Measurements from ENCODE around the gene ADAMTS17.

ADAMTS17 gene

GRCh38 chr15:100033140-100033857, 308.5 kb downstream of the ADAMTS17 start:
- Histone ChIP-seq H3K36me3 (ENCODE audit: insufficient read depth, low read length) (no peaks in the 10 kb centered on the region), H3K4me1 (ENCODE audit: insufficient read depth, low read length) (no peaks in the 10 kb centered on the region), H3K9me3 (ENCODE audit: control insufficient read depth, insufficient read depth, low read length) (no peaks in the 10 kb centered on the region), H3K9ac (ENCODE audit: low read depth, low read length) (no peak overlapping the region)

- H3K4me1 ChIP-seq (ENCODE audit: insufficient read depth, low read length): no peaks in the 10 kb centered on the region
- H3K36me3 ChIP-seq (ENCODE audit: insufficient read depth, low read length): no peaks in the 10 kb centered on the region
- 0 out of 2 replicates have a peak, but pooled peaks cover 2% of the 10 kb centered on the region for H3K9me3 ChIP-seq (ENCODE audit: control insufficient read depth, insufficient read depth, low read length)
- H3K9ac ChIP-seq (ENCODE audit: low read depth, low read length): no peak overlapping the region
These were observed 309.3 kb downstream of the ADAMTS17 start for GRCh38 chr15:100032358-100033085.

- Histone ChIP-seq H3K36me3 (ENCODE audit: insufficient read depth, low read length) (no peaks in the 10 kb centered on the region), H3K9ac (ENCODE audit: low read depth, low read length) (no peak overlapping the region), H3K9me3 (ENCODE audit: control insufficient read depth, insufficient read depth, low read length) (0 out of 2 replicates have a peak, but pooled peaks cover 5% of the 10 kb centered on the region), H3K4me1 (ENCODE audit: insufficient read depth, low read length) (no peaks in the 10 kb centered on the region)
These were observed 310.0 kb downstream of the ADAMTS17 start for GRCh38 chr15:100031665-100032357.

GRCh38 chr15:100030586-100031229, 311.1 kb downstream of the ADAMTS17 start:
- H3K9ac ChIP-seq (ENCODE audit: low read depth, low read length): no peak overlapping the region
- peaks cover 12% of the 10 kb centered on the region; the same call in 1 of the 2 replicates for H3K9me3 ChIP-seq (ENCODE audit: control insufficient read depth, insufficient read depth, low read length)
- H3K4me1 ChIP-seq (ENCODE audit: insufficient read depth, low read length): no peaks in the 10 kb centered on the region
- H3K36me3 ChIP-seq (ENCODE audit: insufficient read depth, low read length): no peaks in the 10 kb centered on the region

- Histone ChIP-seq H3K9ac (ENCODE audit: low read depth, low read length) (no peak overlapping the region), H3K9me3 (ENCODE audit: control insufficient read depth, insufficient read depth, low read length) (peaks cover 12% of the 10 kb centered on the region; the same call in 1 of the 2 replicates), H3K4me1 (ENCODE audit: insufficient read depth, low read length) (no peaks in the 10 kb centered on the region), H3K36me3 (ENCODE audit: insufficient read depth, low read length) (no peaks in the 10 kb centered on the region)
These were observed 311.8 kb downstream of the ADAMTS17 start for GRCh38 chr15:100029868-100030479.

- H3K4me1 ChIP-seq (ENCODE audit: insufficient read depth, low read length): no peaks in the 10 kb centered on the region
- peaks cover 12% of the 10 kb centered on the region; the same call in 1 of the 2 replicates for H3K9me3 ChIP-seq (ENCODE audit: control insufficient read depth, insufficient read depth, low read length)
- H3K36me3 ChIP-seq (ENCODE audit: insufficient read depth, low read length): no peaks in the 10 kb centered on the region
- H3K9ac ChIP-seq (ENCODE audit: low read depth, low read length): no peak overlapping the region
These were observed 312.7 kb downstream of the ADAMTS17 start for GRCh38 chr15:100029045-100029444.

- peaks cover 12% of the 10 kb centered on the region; the same call in 1 of the 2 replicates for H3K9me3 ChIP-seq (ENCODE audit: control insufficient read depth, insufficient read depth, low read length)
- no peak overlapping the region for H3K9ac ChIP-seq (ENCODE audit: low read depth, low read length)
- H3K4me1 ChIP-seq (ENCODE audit: insufficient read depth, low read length): no peaks in the 10 kb centered on the region
- H3K36me3 ChIP-seq (ENCODE audit: insufficient read depth, low read length): no peaks in the 10 kb centered on the region
These were observed 315.7 kb downstream of the ADAMTS17 start for GRCh38 chr15:100026041-100026440.

GRCh38 chr15:100022806-100023205, 319.0 kb downstream of the ADAMTS17 start:
- no peak overlapping the region for H3K9ac ChIP-seq (ENCODE audit: low read depth, low read length)
- H3K36me3 ChIP-seq (ENCODE audit: insufficient read depth, low read length): no peaks in the 10 kb centered on the region
- H3K4me1 ChIP-seq (ENCODE audit: insufficient read depth, low read length): no peaks in the 10 kb centered on the region
- H3K9me3 ChIP-seq (ENCODE audit: control insufficient read depth, insufficient read depth, low read length): peaks cover 12% of the 10 kb centered on the region; the same call in 1 of the 2 replicates

GRCh38 chr15:100022391-100022790, 319.4 kb downstream of the ADAMTS17 start:
- Histone ChIP-seq H3K4me1 (ENCODE audit: insufficient read depth, low read length) (no peaks in the 10 kb centered on the region), H3K36me3 (ENCODE audit: insufficient read depth, low read length) (no peaks in the 10 kb centered on the region), H3K9ac (ENCODE audit: low read depth, low read length) (no peak overlapping the region), H3K9me3 (ENCODE audit: control insufficient read depth, insufficient read depth, low read length) (peaks cover 8% of the 10 kb centered on the region; the same call in 1 of the 2 replicates)

GRCh38 chr15:100021653-100022052, 320.1 kb downstream of the ADAMTS17 start:
- H3K4me1 ChIP-seq (ENCODE audit: insufficient read depth, low read length): no peaks in the 10 kb centered on the region
- H3K9me3 ChIP-seq (ENCODE audit: control insufficient read depth, insufficient read depth, low read length): peaks cover 6% of the 10 kb centered on the region; the same call in 1 of the 2 replicates
- H3K36me3 ChIP-seq (ENCODE audit: insufficient read depth, low read length): no peaks in the 10 kb centered on the region
- no peak overlapping the region for H3K9ac ChIP-seq (ENCODE audit: low read depth, low read length)

GRCh38 chr15:100020614-100021013, 321.2 kb downstream of the ADAMTS17 start:
- Histone ChIP-seq H3K36me3 (ENCODE audit: insufficient read depth, low read length) (no peaks in the 10 kb centered on the region), H3K9me3 (ENCODE audit: control insufficient read depth, insufficient read depth, low read length) (no peaks in the 10 kb centered on the region), H3K9ac (ENCODE audit: low read depth, low read length) (no peak overlapping the region), H3K4me1 (ENCODE audit: insufficient read depth, low read length) (no peaks in the 10 kb centered on the region)

GRCh38 chr15:100020189-100020588, 321.6 kb downstream of the ADAMTS17 start:
- H3K9me3 ChIP-seq (ENCODE audit: control insufficient read depth, insufficient read depth, low read length): no peaks in the 10 kb centered on the region
- H3K36me3 ChIP-seq (ENCODE audit: insufficient read depth, low read length): no peaks in the 10 kb centered on the region
- H3K4me1 ChIP-seq (ENCODE audit: insufficient read depth, low read length): no peaks in the 10 kb centered on the region
- H3K9ac ChIP-seq (ENCODE audit: low read depth, low read length): no peak overlapping the region

- no peaks in the 10 kb centered on the region for H3K9me3 ChIP-seq (ENCODE audit: control insufficient read depth, insufficient read depth, low read length)
- H3K36me3 ChIP-seq (ENCODE audit: insufficient read depth, low read length): no peaks in the 10 kb centered on the region
- H3K4me1 ChIP-seq (ENCODE audit: insufficient read depth, low read length): no peaks in the 10 kb centered on the region
- no peak overlapping the region for H3K9ac ChIP-seq (ENCODE audit: low read depth, low read length)
These were observed 322.2 kb downstream of the ADAMTS17 start for GRCh38 chr15:100019601-100020000.

- no peaks in the 10 kb centered on the region for H3K9me3 ChIP-seq (ENCODE audit: control insufficient read depth, insufficient read depth, low read length)
- no peaks in the 10 kb centered on the region for H3K4me1 ChIP-seq (ENCODE audit: insufficient read depth, low read length)
- H3K36me3 ChIP-seq (ENCODE audit: insufficient read depth, low read length): no peaks in the 10 kb centered on the region
- H3K9ac ChIP-seq (ENCODE audit: low read depth, low read length): no peak overlapping the region
These were observed 323.6 kb downstream of the ADAMTS17 start for GRCh38 chr15:100018191-100018590.

All from ES-I3 (cell line).